NCI-H524 (cell line): ENCODE results near the gene PCDHGA10.
"Not testable (repeated sequence)": the region's sequence is repeated elsewhere in the genome, so short reads cannot be mapped to it uniquely, and the experiment has no call there.

Experiments
- DNase-seq, 2 experiments: peaks; one replicate each; lab custom pipeline; 2025; lab: John Stamatoyannopoulos, UW

The PCDHGA10 gene

DNA sequence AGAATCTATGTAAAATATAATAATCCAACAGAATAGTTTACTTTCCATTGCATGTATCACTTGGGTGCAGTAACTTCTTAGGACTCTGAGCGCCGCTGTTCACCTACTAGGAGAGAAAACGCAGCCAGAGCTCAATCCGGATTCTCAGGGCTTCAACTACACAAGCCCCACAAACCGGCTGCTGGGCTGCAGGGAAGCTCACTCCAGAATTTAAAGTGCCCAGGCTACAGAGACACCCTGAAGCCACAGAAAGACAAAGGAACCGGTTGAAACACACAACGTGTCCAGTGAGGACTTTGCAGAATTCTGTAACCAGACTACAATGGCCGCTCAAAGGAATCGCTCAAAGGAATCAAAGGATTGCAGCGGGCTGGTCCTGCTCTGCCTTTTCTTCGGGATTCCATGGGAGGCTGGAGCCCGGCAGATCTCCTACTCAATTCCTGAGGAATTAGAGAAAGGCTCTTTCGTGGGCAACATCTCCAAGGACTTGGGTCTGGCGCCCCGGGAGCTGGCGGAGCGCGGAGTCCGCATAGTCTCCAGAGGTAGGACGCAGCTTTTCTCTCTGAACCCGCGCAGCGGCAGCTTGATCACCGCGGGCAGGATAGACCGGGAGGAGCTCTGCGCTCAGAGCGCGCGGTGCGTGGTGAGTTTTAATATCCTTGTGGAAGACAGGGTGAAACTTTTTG lies at the start of gene PCDHGA10:
Gene PCDHGA10, plus strand, starts transcription at position 134 of the 686 bp plus-strand sequence. Its CDS starts 189 bp downstream, at position 323.
- peak; percentile 9 to 42 for DNase-seq

- no peak for DNase-seq
Observed at GRCh38 chr5:141363952-141364660, 48.7 kb upstream of the PCDHGA10 start, which contains the start of gene PCDHGA5. TSS of gene PCDHGA5 (plus strand) at chr5:141364162. CDS start at chr5:141364331, 169 bp downstream.

- no peak for DNase-seq
Observed at GRCh38 chr5:141366016-141366896, 46.5 kb upstream of the PCDHGA10 start.

DNA sequence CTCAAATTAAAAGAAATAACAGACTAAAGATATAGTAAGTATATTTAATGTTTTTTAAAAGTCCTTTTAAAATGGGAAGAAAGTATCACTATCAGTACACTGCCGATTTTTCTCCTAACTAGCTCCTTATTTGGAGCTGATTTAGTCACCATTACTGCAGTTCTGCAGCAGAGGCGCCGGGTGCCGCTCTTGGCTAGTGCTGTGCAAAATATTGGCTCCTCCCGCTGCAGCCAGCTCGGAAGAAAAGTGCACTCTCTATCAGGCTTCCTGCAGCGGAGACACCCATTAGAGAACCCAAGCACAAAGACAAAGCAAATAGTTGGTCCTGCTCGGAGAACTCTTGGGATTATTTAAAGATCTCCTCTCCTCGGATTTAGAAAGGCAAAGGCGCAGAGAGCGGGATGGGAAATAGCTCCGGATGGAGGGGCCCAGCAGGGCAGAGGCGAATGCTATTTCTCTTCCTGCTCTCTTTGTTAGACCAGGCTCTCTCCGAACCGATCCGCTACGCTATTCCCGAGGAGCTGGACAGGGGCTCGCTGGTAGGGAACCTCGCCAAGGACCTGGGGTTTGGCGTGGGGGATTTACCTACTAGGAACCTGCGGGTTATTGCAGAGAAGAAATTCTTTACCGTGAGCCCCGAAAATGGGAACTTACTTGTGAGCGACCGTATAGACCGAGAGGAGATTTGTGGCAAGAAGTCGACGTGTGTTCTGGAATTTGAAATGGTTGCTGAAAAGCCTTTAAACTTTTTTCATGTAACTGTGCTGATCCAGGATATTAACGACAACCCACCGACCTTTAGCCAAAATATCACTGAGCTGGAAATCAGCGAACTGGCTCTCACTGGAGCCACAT lies 42.6 kb upstream of the PCDHGA10 start, which contains the start of gene PCDHGB3:
Gene PCDHGB3, plus strand, starts transcription at position 249 of the 855 bp plus-strand sequence. Its CDS starts 153 bp downstream, at position 402.
- DNase-seq, result no peak

DNA sequence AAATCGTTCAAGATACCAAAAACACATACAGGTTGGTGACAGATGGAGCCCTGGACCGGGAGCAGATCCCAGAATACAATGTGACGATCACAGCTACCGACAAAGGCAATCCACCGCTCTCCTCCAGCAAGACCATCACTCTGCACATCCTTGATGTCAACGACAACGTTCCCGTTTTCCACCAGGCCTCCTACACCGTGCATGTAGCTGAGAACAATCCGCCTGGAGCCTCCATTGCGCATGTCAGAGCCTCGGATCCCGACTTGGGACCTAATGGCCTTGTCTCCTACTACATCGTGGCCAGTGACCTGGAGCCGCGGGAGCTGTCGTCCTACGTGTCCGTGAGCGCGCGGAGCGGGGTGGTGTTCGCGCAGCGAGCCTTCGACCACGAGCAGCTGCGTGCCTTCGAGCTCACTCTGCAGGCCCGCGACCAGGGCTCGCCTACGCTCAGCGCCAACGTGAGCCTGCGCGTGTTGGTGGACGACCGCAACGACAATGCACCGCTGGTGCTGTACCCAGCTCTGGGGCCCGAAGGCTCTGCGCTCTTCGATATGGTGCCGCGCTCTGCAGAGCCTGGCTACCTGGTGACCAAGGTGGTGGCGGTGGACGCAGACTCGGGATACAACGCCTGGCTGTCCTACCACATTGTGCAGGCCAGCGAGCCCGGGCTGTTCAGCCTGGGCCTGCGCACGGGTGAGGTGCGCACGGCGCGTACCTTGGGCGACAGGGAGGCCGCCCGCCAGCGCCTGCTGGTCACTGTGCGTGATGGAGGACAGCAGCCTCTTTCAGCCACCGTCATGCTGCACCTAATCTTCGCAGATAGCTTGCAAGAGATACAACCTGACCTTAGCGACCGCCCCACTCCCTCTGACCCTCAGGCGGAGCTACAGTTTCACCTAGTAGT lies 41.0 kb upstream of the PCDHGA10 start:
- no peak for DNase-seq

- no peak for DNase-seq
Observed at GRCh38 chr5:141373673-141374317, 39.0 kb upstream of the PCDHGA10 start, which contains the start of gene PCDHGA6. TSS of gene PCDHGA6 (plus strand) at chr5:141373891. CDS start at chr5:141374084, 193 bp downstream.

DNA sequence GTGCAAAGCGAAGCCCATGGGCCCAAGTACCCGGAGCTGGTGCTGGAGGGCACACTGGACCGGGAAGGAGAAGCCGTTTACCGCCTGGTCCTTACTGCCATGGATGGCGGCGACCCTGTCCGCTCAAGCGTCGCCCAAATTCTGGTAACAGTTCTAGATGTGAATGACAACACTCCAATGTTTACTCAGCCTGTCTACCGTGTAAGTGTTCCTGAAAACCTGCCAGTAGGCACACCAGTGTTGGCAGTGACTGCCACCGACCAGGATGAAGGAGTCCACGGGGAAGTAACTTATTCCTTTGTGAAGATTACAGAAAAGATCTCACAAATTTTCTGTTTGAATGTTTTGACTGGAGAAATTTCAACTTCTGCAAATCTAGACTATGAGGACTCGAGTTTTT lies 38.2 kb upstream of the PCDHGA10 start:
- no peak for DNase-seq

DNA sequence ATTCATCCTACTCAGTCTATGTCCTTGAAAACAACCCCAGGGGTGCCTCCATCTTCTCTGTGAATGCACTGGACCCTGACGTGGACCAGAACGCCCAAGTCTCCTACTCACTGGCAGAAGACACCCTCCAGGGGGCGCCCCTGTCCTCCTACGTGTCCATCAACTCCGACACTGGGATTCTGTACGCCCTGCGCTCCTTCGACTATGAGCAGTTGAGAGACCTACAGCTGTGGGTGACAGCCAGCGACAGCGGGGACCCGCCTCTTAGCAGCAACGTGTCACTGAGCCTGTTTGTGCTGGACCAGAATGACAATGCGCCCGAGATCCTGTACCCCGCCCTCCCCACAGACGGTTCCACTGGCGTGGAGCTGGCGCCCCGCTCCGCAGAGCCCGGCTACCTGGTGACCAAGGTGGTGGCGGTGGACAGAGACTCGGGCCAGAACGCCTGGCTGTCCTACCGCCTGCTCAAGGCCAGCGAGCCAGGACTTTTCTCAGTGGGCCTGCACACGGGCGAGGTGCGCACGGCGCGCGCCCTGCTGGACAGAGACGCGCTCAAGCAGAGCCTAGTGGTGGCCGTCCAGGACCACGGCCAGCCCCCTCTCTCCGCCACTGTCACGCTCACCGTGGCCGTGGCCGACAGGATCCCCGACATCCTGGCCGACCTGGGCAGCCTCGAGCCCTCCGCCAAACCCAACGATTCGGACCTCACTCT lies 37.2 kb upstream of the PCDHGA10 start:
- DNase-seq, result not testable (repeated sequence)

DNA sequence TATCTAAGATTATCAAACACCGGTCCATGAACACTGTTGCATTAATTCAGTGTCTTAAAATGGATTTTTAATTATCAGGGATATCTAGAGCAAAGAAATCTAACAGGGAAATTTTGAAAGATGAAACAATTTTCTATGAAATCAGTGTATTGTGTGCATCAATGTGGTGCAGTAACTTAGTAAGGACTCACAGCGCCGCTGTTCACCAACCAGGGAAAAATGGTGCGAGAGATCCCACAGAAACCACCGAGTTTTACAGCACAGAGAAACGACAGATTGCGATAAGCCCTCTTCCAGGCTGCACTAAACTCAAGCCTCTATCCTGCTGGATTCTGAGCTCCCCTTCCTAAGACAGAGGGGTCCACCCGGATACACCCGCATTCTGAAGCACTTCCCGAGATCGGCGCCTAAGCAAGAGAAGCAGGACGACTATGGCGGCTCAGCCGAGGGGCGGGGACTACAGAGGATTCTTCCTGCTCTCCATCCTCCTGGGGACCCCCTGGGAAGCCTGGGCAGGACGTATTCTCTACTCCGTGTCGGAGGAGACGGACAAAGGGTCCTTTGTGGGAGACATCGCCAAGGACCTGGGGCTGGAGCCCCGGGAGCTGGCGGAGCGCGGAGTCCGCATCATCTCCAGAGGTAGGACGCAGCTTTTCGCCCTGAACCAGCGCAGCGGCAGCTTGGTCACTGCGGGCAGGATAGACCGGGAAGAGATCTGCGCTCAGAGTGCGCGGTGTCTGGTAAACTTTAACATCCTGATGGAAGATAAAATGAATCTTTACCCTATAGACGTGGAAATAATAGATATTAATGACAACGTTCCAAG lies 30.1 kb upstream of the PCDHGA10 start, which contains the start of gene PCDHGA7:
Gene PCDHGA7, plus strand, starts transcription at position 274 of the 826 bp plus-strand sequence. Its CDS starts 158 bp downstream, at position 432.
- DNase-seq, result no peak

DNA sequence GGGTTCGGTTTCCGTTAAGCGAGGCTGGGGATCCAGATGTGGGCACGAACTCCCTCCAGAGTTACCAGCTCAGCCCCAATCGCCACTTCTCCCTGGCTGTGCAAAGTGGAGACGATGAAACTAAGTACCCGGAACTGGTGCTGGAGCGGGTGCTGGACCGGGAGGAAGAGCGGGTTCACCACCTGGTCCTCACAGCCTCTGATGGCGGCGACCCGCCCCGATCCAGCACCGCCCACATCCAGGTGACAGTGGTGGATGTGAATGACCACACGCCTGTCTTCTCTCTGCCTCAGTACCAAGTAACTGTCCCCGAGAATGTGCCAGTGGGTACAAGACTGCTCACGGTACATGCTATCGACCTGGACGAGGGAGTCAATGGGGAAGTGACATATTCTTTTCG lies 29.4 kb upstream of the PCDHGA10 start:
- no peak for DNase-seq

- DNase-seq, result no peak
Observed at GRCh38 chr5:141384471-141385267, 28.1 kb upstream of the PCDHGA10 start.

GRCh38 chr5:141387557-141388311 lies 25.1 kb upstream of the PCDHGA10 start, which contains the start of gene PCDHGB4:
TSS of gene PCDHGB4 (plus strand) at chr5:141387698. CDS start at chr5:141387885, 187 bp downstream.
- DNase-seq, result not testable (repeated sequence)

DNA sequence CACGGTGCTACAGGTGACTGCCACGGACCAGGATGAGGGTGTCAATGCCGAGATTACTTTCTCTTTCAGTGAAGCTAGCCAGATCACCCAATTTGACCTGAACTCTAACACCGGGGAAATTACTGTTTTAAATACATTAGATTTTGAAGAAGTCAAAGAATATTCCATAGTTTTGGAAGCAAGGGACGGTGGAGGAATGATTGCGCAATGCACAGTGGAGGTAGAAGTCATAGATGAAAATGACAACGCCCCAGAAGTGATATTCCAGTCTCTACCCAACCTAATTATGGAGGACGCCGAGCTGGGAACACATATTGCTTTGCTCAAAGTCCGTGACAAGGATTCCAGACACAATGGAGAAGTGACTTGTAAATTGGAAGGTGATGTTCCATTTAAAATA lies 24.1 kb upstream of the PCDHGA10 start:
- DNase-seq, result no peak

DNA sequence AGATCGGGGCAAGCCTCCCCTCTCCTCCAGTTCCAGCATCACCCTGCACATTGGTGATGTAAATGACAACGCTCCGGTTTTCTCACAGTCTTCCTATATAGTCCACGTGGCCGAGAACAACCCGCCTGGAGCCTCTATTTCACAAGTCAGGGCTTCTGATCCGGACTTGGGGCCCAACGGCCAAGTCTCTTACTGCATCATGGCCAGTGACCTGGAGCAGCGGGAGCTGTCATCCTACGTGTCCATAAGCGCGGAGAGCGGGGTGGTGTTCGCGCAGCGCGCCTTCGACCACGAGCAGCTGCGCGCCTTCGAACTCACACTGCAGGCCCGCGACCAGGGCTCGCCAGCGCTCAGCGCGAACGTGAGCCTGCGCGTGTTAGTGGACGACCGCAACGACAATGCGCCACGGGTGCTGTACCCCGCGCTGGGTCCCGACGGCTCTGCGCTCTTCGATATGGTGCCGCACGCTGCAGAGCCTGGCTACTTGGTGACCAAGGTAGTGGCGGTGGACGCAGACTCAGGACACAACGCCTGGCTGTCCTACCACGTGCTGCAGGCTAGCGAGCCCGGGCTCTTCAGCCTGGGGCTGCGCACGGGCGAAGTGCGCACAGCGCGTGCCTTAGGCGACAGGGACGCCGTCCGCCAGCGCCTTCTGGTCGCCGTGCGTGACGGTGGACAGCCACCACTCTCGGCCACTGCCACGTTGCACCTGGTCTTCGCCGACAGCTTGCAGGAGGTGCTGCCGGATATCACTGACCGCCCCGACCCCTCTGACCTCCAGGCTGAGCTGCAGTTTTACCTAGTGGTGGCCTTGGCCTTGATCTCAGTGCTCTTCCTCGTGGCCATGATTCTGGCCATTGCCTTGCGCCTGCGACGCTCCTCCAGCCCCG lies 23.4 kb upstream of the PCDHGA10 start:
- no peak for DNase-seq
